GM12875 (cell line): ENCODE data around the gene LTO1.

Source experiments
- H3K4me3 ChIP-seq: one replicate; pipeline ENCODE4 v1.5.1; 2011; ENCODE audit warnings: low read depth, low read length, control low read depth
- CTCF ChIP-seq: IDR thresholded peaks from 2 replicates; pipeline ENCODE4 v1.5.1; 2011; ENCODE audit warnings: low read depth, mild to moderate bottlenecking, control low read depth, inconsistent platforms, low read length, moderate library complexity, borderline replicate concordance; ENCODE audit not compliant: insufficient read depth

LTO1 gene

GRCh38 chr11:69642913-69643632 lies 32.1 kb downstream of the LTO1 start:
- peak overlapping the region; percentile 53 for H3K4me3 ChIP-seq
- peak; percentile 93 for TF ChIP-seq CTCF

GRCh38 chr11:69642549-69642912 lies 32.6 kb downstream of the LTO1 start:
- peak overlapping the region; percentile 53 for H3K4me3 ChIP-seq
- TF ChIP-seq CTCF, result no peak

GRCh38 chr11:69641681-69642548 lies 33.2 kb downstream of the LTO1 start:
- no peak for TF ChIP-seq CTCF
- peak overlapping the region; percentile 53 for H3K4me3 ChIP-seq

- H3K4me3 ChIP-seq, result peak within 1 kb of the TSS; percentile 10
- no peak for TF ChIP-seq CTCF
Measured at GRCh38 chr11:69640995-69641581, 34.1 kb downstream of the LTO1 start, which contains the start of gene CCND1. CCND1 (plus strand) TSS chr11:69641156; CDS start chr11:69641314, 158 bp downstream.

- no peak for TF ChIP-seq CTCF
- no peak overlapping the region for H3K4me3 ChIP-seq
Measured at GRCh38 chr11:69640260-69640994, 34.7 kb downstream of the LTO1 start.

GRCh38 chr11:69639831-69640230 lies 35.3 kb downstream of the LTO1 start:
- H3K4me3 ChIP-seq, result no peak overlapping the region
- no peak for TF ChIP-seq CTCF
